Endothelial cell of umbilical vein (primary cell): Measurements from ENCODE around the gene THAP4. TPM values are rescaled to one million over a fixed set of nuclear protein-coding genes. Genes with fewer than 3 reads are reported as not detected.

Experiments used
- BruUV-seq: library from RNA; stranded (reverse); fragments of 400-500 nt; replicated peaks from 2 replicates; lab custom pipeline; 2021; lab: Mats Ljungman, UMichigan
- CTCF ChIA-PET: fragments of 300-600, 350-600 bp; sonication (Branson Sonifier 250); formaldehyde crosslinking; loops from one replicate; lab custom pipeline; 2021; ENCODE audit warnings: antibody characterized with exemption, inconsistent platforms; lab: Charles Lee
- POLR2A ChIA-PET: fragments of 300-600, 350-600 bp; sonication (Branson Sonifier 250); formaldehyde crosslinking; loops from one replicate; lab custom pipeline; 2021; ENCODE audit warnings: antibody characterized with exemption, inconsistent platforms; lab: Charles Lee
- DNase-seq: peaks from one replicate; pipeline ENCODE4 v3.0.0-alpha.2; 2011; ENCODE audit warnings: low read depth, low spot score
- FAIRE-seq: peaks from 2 replicates; lab custom pipeline; 2011; peaks lifted over from hg19 to GRCh38; lab: Jason Lieb, UNC
- H2AFZ ChIP-seq: 2 replicates; pipeline ENCODE4 v1.6.0; 2012; ENCODE audit warnings: low read depth, low read length, control low read depth, inconsistent platforms
- H3K27ac ChIP-seq: 2 replicates; pipeline ENCODE4 v1.5.1; 2011; ENCODE audit warnings: low read depth, mild to moderate bottlenecking, control low read depth, low read length, moderate library complexity; ENCODE audit not compliant: insufficient read depth
- H3K27me3 ChIP-seq, 2 experiments: 2 replicates each; pipeline versions ENCODE4 v1.6.0 to v1.6.1; 2011; ENCODE audit warnings: low read length in 2 of 2, mixed read lengths in 1 of 2; ENCODE audit not compliant: control insufficient read depth in 2 of 2, insufficient read depth in 2 of 2
- H3K36me3 ChIP-seq, 2 experiments: 2 replicates in 1 of 2; 3 replicates in 1 of 2; pipeline ENCODE4 v1.5.1; 2011; ENCODE audit warnings: low read length in 2 of 2, mild to moderate bottlenecking in 1 of 2, moderate library complexity in 1 of 2; ENCODE audit not compliant: control insufficient read depth in 2 of 2, insufficient read depth in 2 of 2; ENCODE audit errors: extremely low read depth in 1 of 2
- H3K4me1 ChIP-seq: 3 replicates; pipeline ENCODE4 v1.5.1; 2011; ENCODE audit warnings: mild to moderate bottlenecking, low read length; ENCODE audit not compliant: control insufficient read depth, insufficient read depth; ENCODE audit errors: extremely low read depth
- H3K4me2 ChIP-seq: 2 replicates; pipeline ENCODE4 v1.6.1; 2011; ENCODE audit warnings: low read length, control low read depth, mixed read lengths; ENCODE audit not compliant: insufficient read depth
- H3K4me3 ChIP-seq, 3 experiments: fragments of 200-600 bp in 1 of 3; sonication (generic), shearing (Covaris generic) in 1 of 3; replicated peaks in 1 of 3; 2 replicates each; pipeline ENCODE4 v1.5.1; 2011 to 2016; ENCODE audit warnings: control low read depth in 3 of 3, low read length in 3 of 3, mild to moderate bottlenecking in 2 of 3, inconsistent platforms in 1 of 3, low read depth in 1 of 3, moderate library complexity in 1 of 3; ENCODE audit not compliant: insufficient read depth in 1 of 3
- H3K79me2 ChIP-seq: 2 replicates; pipeline ENCODE4 v1.6.0; 2012; ENCODE audit warnings: low read length, inconsistent platforms; ENCODE audit not compliant: control insufficient read depth, insufficient read depth
- H3K9ac ChIP-seq: replicated peaks from 2 replicates; pipeline ENCODE3; 2011; ENCODE audit warnings: low read length, control low read depth; ENCODE audit not compliant: insufficient read depth; ENCODE audit errors: extremely low read depth
- H3K9me1 ChIP-seq: replicated peaks from 3 replicates; pipeline ENCODE4 v1.6.0; 2011; ENCODE audit warnings: mild to moderate bottlenecking, low read length; ENCODE audit not compliant: control insufficient read depth, insufficient read depth; ENCODE audit errors: extremely low read depth
- H3K9me3 ChIP-seq: replicated peaks from 2 replicates; pipeline ENCODE4 v1.5.1; 2012; ENCODE audit warnings: low read length, inconsistent platforms; ENCODE audit not compliant: control insufficient read depth, insufficient read depth
- H4K20me1 ChIP-seq: replicated peaks from 2 replicates; pipeline ENCODE3; 2011; ENCODE audit warnings: mild to moderate bottlenecking, low read length; ENCODE audit not compliant: control insufficient read depth, insufficient read depth; ENCODE audit errors: extremely low read depth
- EZH2 ChIP-seq: IDR thresholded peaks from 2 replicates; pipeline ENCODE4 v1.6.1; 2012; ENCODE audit warnings: borderline replicate concordance, low read depth, mild to moderate bottlenecking, moderate library complexity, low read length, inconsistent platforms; ENCODE audit not compliant: severe bottlenecking
- FOS ChIP-seq: IDR thresholded peaks from 2 replicates; pipeline ENCODE4 v1.6.1; 2011; ENCODE audit warnings: mild to moderate bottlenecking, low read length, moderate library complexity, borderline replicate concordance; ENCODE audit not compliant: insufficient read depth
- GATA2 ChIP-seq: IDR thresholded peaks from 2 replicates; pipeline ENCODE4 v1.7.0; 2011; ENCODE audit warnings: low read depth, mild to moderate bottlenecking, moderate library complexity, mixed read lengths, low read length; ENCODE audit not compliant: insufficient read length, insufficient read depth
- JUN ChIP-seq: IDR thresholded peaks from 2 replicates; pipeline ENCODE4 v1.6.1; 2011; ENCODE audit warnings: borderline replicate concordance, low read depth; ENCODE audit not compliant: insufficient read length, insufficient read depth
- MYC ChIP-seq: IDR thresholded peaks from one replicate; pipeline ENCODE4 v1.6.1; 2011; ENCODE audit warnings: mild to moderate bottlenecking, low read depth, low read length
- POLR2A ChIP-seq: IDR thresholded peaks from 2 replicates; pipeline ENCODE4 v1.6.1; 2012; ENCODE audit warnings: low read depth, mild to moderate bottlenecking, control low read depth, low read length
- POLR2AphosphoS5 ChIP-seq: IDR thresholded peaks from 2 replicates; pipeline ENCODE4 v1.6.1; 2012; ENCODE audit warnings: low read depth, mild to moderate bottlenecking, control low read depth, low read length, moderate library complexity; ENCODE audit not compliant: insufficient read depth
- dilution Hi-C: fragments of 300-500 bp; cut with MboI; formaldehyde crosslinking; loops from one replicate; pipeline ENCODE4 v1.15.0; 2019; ENCODE audit warnings: low sequenced_read_pairs; ENCODE audit not compliant: extremely low pct_ligation_motif_present
- intact Hi-C: fragments of 100-400 bp; cut with micrococcal nuclease; formaldehyde crosslinking; loops from one replicate; pipeline ENCODE4 v1.10.0; 2022
- polyA plus RNA-seq, 4 experiments: library from polyadenylated mRNA; depleted of rRNA in 3 of 4; stranded (reverse) in 3 of 4; unstranded in 1 of 4; fragments of >200 nt; gene quantifications; 2 replicates each; pipeline versions ENCODE4 v1.2.1 to v1.2.3, GENCODE V29; 2011 to 2012; ENCODE audit warnings: missing spikeins in 1 of 4
- total RNA-seq: library from RNA; stranded (reverse); gene quantifications from 2 replicates; pipeline ENCODE4 v1.2.3, GENCODE V29; 2021
- TF ChIP-seq, protein P1 (sequence below): IDR thresholded peaks from 2 replicates; pipeline ENCODE4 v1.6.1; 2011; ENCODE audit not compliant: insufficient read depth, insufficient read length
- TF ChIP-seq, protein P2 (sequence below), 2 donors: IDR thresholded peaks; 1 replicate in 1 of 2; 2 replicates in 1 of 2; pipeline ENCODE4 v1.5.1; 2011; ENCODE audit warnings: low read length in 2 of 2, mild to moderate bottlenecking in 2 of 2, moderate library complexity in 2 of 2, control low read depth in 1 of 2, inconsistent platforms in 1 of 2, low read depth in 1 of 2; ENCODE audit not compliant: insufficient read depth in 1 of 2; ENCODE audit errors: extremely low read depth in 1 of 2

The THAP4 gene
- total and polyA plus RNA-seq, 2 donors (not counting 3 experiments of a cell fraction or from before 2014, with no cell fraction given), result 45.4 to 47.4 TPM

DNA sequence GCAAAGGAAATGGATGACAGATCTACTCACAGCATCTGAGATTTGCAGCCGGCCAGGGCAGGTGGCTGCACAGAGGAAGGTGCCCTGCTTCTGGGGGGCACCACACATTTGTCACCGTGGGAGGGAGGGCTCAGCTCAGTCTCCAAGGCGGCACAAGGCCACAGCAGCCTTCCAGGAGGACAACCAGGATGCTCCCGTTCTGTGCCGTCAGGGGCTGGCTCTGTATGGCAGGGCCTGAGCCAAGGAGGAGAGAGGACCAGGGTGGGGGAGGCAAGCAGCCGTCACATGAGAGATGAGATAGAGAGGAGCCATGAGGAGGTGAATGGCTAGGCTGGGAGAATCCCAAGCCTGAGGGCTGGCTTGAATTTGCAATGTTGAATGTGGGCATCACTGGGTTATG is 83.0 kb downstream of the THAP4 start:
- Histone ChIP-seq H3K27me3 (no peaks in the 10 kb centered on the region), H3K9ac (no peak overlapping the region), H3K36me3 (no peaks in the 10 kb centered on the region), H3K27ac (no peak overlapping the region), H3K9me1 (no peaks in the 10 kb centered on the region), H3K4me2 (no peak overlapping the region), H3K4me1 (peaks cover 10% of the 10 kb centered on the region), H2AFZ (no peak overlapping the region), H3K4me3 (no peak overlapping the region), H3K9me3 (no peaks in the 10 kb centered on the region), H4K20me1 (no peaks in the 10 kb centered on the region), H3K79me2 (no peaks in the 10 kb centered on the region)
- FAIRE-seq (no peak), DNase-seq (no peak)
- ChIA-PET POLR2A (no interaction called here), CTCF (no interaction called here)
- intact Hi-C loops (no loop called here), dilution Hi-C loops (no loop called here)
- TF ChIP-seq POLR2AphosphoS5 (no peak), JUN (no peak), FOS (no peak), EZH2 (no peak), GATA2 (no peak), POLR2A (no peak), MYC (no peak)
- TF ChIP-seq, protein P1, sequence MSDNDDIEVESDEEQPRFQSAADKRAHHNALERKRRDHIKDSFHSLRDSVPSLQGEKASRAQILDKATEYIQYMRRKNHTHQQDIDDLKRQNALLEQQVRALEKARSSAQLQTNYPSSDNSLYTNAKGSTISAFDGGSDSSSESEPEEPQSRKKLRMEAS, result no peak
- TF ChIP-seq, protein P2, sequence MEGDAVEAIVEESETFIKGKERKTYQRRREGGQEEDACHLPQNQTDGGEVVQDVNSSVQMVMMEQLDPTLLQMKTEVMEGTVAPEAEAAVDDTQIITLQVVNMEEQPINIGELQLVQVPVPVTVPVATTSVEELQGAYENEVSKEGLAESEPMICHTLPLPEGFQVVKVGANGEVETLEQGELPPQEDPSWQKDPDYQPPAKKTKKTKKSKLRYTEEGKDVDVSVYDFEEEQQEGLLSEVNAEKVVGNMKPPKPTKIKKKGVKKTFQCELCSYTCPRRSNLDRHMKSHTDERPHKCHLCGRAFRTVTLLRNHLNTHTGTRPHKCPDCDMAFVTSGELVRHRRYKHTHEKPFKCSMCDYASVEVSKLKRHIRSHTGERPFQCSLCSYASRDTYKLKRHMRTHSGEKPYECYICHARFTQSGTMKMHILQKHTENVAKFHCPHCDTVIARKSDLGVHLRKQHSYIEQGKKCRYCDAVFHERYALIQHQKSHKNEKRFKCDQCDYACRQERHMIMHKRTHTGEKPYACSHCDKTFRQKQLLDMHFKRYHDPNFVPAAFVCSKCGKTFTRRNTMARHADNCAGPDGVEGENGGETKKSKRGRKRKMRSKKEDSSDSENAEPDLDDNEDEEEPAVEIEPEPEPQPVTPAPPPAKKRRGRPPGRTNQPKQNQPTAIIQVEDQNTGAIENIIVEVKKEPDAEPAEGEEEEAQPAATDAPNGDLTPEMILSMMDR (IDR thresholded peaks at IDR 0.05; ENCODE audit: extremely low read depth in 1 of 2, insufficient read depth in 1 of 2, low read depth in 1 of 2, low read length in 2 of 2), result no peak
- BruUV-seq, result no TSS peak
